OCI-LY1 (cell line): ENCODE results near the gene DAAM1.

Experiments used
- CTCF ChIP-seq: fragments of 200-600 bp; sonication (generic), shearing (Covaris generic); IDR thresholded peaks from 2 replicates; pipeline ENCODE4 v1.5.1; 2017; ENCODE audit warnings: mild to moderate bottlenecking, antibody characterized with exemption, low read length, moderate library complexity, mixed read lengths
- EZH2 ChIP-seq: fragments of 200-600 bp; sonication (generic), shearing (Covaris generic); IDR thresholded peaks from 2 replicates; pipeline ENCODE4 v1.8.0; 2017; ENCODE audit warnings: borderline replicate concordance, mixed run types, mild to moderate bottlenecking, antibody characterized with exemption, low read length, moderate library complexity, mixed read lengths

- TF ChIP-seq CTCF (no peak), EZH2 (no peak)
Observed at GRCh38 chr14:59292921-59293534, 104.6 kb downstream of the DAAM1 start.
